HG02852 (cell line): Measurements from ENCODE around the gene ERH.
"Not testable (repeated sequence)": the region's sequence is repeated elsewhere in the genome, so short reads cannot be mapped to it uniquely, and the experiment has no call there.

Experiments used
- ATAC-seq: cut with Tn5 transposase; IDR thresholded peaks from one replicate; pipeline ENCODE4 v1.9.1; 2021; ENCODE audit warnings: mild to moderate bottlenecking, moderate library complexity; ENCODE audit not compliant: unreplicated experiment

The ERH gene

DNA sequence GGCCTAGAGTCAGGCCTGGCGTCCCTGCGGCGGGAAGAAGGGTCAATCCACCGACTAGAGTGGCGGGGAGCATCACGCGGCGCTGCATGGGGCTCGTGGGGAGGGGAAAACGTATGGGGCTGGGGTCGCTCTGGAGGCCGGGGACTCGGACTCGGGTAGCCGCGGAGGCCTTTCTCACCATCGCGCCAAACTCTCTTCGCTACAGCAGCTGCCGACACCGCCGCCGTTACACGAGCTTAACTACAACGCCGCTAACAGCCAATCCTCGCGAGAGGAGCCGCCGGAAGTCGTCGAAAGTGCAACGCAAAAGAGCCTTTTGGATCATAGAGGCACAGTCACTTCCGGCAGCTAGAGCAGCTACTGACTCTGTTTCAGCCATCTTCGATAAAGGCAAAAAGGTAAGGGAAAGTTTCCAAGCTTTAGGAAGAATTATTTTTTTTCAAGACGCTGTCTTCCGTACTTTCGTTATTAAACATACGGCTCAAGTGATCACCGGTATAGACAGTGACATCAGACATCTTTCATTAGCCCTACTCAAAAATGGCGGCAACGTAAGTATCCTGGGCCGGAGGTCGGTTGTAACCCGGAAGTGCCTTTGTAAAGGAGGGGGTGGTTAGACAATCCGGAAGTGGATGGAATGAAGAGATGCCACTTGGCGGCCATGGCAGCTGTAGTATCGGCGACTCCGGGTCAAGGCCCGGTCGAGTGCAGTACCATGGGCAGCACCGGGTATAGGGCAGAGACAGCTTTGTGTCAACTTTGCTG, at the start of gene ERH, which contains the start of gene SLC39A9:
Gene ERH, minus strand, starts transcription at position 247 of the 765 bp plus-strand sequence. Its CDS starts 66 bp downstream, at position 181.
Gene SLC39A9, plus strand, starts transcription at position 640 of the 765 bp plus-strand sequence. CDS start 678 bp downstream, outside the sequence.
- ATAC-seq, result peak; percentile 90

DNA sequence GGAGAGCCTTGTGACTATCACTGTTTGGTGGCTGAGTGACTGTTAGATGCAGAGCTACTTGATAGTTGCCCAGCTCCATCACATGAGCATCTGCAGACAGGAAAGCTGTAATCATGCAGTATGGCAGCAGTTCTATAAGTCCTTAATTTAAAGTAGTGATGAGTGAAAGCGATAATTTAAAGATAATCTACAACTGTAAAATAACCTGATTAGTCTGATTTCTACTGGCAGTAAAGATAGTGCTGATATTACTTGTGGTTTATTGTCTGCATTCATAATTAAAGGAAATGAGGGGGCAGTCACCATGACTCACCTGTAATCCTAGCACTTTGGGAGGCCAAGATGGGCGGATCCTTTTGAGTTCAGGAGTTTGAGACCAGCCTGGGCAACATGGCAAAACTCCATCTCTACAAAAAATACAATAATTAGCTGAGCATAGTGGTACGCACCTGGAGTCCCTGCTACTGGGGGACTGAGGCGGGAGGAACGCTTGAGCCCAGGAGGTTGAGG, 45.3 kb upstream of the ERH start:
- ATAC-seq, result no peak

DNA sequence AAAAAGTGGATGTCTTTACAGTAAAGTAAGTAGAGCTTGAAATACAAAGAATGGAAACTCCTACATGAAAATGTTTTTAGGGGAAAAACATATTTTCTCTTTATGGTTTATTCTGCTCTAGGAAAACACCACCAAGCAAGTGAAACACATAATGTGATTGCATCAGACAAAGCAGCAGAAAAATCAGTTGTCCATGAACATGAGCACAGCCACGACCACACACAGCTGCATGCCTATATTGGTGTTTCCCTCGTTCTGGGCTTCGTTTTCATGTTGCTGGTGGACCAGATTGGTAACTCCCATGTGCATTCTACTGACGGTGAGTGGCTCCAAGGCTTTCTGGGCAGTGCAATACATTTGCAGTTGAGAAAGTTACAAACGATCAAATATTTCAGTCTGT, 43.8 kb upstream of the ERH start:
- ATAC-seq, result no peak

DNA sequence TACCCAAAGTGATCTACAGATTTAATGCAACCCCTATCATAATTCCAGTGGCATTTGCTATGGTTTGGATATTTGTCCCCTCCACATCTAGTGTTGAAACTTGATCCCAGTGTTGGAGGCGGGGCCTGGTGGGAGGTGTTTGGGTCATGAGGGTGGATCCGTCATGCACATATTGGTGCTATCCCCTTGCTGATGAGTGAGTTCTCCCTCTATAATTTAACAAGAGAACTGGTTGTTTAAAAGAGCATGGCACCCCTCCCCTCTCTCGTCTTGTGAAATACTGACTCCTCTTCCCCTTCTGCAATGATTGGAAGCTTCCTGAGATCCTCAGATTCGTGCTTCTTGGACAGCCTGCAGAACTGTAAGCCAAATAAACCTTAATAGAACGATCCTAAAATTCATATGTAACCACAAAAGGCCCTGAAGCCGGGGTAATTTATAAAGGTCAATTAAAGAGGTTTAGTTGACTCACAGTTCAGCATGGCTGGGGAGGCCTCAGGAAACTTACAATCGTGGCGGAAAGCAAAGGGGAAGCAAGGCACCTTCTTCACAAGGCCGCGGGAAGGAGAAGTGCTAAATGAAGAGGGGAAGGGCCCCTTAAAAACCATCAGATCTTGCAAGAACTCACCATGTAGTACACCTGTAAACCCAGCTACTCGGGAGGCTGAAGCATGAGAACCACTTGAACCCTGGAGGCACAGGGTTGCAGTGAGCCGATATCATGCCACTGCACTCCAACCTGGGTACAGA, 41.6 kb upstream of the ERH start:
- ATAC-seq, result no peak

DNA sequence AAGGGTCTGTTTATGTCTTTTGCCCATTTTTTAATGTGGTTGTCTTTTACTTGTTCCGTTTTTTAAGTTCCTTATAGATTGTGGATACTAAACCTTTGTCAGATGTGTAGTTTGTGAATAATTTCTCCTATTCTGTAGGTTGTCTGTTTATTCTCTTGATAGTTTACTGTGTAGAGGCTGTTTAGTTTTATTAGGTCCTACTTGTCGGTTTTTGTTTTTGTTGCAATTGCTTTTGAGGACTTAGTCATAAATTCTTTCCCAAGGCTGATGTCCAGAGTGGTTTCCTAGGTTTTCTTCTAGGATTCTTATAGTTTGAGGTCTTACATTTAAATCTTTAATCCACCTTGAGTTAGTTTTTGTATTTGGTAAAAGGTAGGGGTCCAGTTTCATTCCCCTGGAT, 34.3 kb upstream of the ERH start:
- no peak for ATAC-seq

DNA sequence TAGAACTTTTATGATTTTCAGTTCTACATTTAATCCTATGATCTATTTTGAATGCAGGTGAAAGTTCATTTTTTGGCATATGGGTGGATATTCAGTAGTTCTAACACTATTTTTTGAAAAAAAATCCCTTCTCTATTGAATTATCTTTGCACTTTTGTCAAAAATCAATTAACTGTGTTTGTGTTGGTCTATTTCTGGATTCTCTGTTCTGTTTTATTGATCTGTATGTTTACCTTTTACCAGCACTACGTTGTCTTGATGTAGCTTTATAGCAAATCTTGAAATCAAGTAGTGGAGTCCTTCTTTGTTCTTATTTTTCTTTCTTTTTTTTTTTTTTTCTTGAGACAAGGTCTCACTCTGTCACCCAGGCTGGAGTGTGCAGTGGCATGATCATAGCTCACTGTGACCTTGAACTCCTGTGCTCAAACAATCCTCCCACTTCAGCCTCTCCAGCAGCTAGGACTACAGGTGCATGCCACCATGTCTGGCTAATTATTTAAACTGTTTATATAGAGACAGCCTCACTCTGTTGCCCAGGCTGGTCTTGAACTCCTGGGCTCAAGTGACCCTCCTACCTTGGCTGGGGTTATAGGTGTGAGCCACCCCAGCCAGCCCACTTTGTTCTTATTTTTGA, 32.3 kb upstream of the ERH start:
- ATAC-seq, result no peak

DNA sequence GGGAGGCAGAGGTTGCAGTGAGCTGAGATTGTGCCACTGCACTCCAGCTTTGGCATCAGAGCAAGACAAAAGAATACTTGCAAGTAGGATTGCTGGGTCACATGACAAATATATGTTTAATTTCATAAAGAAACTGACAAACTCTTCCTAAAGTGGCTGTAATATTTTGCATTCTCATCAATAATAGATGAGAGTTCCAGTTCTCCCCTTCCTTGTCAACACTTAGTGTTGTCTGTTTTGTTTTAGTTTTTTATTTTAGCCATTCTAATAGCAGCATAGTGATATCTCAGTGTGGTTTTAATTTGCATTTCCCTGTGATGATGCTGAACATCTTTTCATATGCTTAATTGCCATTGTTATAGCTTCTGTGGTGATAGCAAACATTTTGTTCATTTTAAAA, 31.5 kb upstream of the ERH start:
- no peak for ATAC-seq

DNA sequence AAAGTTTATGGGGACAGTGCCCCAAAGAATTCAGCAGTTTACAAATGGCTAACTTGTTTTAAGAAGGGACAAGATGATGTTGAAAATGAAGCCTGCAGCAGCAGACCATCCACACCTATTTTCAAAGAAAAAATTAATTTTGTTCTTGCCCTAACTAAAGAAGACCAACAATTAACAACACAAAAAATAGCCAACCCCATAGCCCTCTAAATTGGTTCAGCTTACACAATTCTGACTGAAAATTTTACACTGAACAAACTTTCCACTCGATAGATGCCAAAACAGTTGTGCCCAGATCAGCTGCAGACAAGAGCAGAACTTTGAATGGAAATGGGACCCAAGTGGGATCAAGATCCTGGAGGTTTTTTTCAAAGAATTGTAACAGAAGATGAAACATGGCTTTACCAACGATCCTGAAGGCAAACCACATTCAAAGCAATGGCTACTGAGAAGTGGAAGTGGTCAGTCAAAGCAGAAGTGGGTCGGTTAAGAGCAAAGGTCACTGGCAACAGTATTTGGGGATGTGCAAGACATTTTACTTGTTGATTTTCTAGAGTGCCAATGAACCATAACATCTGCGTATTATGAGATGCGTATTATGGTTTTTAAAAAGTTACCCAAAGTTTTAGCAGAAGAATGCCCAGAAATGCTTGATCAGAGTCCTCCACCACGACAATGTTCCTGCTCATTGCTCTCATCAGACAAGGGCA, 30.3 kb upstream of the ERH start:
- ATAC-seq, result no peak

DNA sequence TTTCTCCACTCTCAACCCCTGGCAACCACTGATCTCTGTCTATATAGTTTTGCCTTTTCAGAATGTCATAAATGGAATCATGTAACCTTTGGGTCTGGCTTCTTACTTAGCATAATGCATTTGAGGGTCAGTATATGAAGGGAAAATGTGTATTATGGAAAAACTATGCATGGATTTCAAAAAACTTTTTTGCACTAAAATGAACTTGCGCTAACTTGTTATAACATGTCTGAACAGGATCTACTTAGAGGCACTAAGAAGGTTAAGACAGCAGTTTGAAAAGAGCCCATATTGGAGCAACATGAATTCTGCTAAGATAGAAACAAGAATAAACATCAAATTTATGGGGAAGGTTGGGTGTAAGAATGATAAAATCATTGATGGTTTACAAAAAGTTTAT, 29.5 kb upstream of the ERH start:
- ATAC-seq, result no peak

DNA sequence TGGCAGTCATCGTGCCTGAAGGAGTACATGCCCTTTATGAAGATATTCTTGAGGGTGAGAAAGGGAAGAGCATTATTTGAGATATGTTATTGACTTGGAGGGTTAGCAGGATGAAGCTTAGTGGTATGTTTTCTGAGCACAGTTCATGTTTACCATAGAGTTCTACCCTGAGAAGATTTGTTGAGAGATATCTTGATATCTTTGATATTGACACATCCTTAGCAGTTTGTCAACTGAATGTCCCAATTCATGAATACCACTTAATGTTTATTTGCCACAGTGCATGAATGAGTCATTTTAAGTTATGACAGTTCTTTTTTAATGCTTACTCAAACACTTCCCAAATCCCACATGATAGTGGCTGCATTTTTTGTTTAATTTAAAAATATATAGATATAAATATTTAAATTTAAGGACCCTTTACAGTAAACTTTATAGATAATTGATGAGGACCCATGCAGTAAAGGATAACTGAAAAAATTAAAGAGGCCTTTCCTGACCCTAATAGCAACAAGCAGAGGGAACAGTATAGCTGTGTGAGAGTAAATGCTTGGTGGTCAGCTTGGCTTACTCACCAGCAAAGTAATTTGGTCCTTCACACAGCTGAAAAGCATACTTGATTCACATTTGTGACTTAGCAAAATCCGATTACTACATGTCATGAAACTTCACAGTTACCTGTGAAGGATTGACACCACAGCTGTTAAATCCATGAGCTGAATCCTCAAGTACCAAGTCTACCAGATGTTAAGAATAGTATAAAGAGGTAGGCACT, 26.2 kb upstream of the ERH start:
- ATAC-seq, result no peak

DNA sequence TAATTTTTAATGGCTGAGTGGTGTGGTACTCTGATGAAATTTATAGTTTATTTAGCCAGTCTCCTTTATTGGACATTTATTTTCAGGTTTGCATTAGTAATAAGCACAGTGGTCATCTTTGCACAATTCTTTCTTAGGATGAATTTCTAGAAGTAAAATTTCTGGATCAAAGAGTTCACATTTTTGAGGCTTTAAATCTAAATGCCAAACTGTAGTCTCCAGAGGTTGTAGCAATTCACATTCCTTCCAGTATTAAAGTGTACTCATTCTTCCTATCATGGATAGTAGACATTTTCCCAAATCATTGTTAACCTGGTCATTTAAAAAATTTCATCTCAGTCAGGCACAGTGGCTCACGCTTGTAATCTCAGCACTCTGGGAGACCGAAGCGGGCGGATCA, 25.2 kb upstream of the ERH start:
- ATAC-seq, result no peak

DNA sequence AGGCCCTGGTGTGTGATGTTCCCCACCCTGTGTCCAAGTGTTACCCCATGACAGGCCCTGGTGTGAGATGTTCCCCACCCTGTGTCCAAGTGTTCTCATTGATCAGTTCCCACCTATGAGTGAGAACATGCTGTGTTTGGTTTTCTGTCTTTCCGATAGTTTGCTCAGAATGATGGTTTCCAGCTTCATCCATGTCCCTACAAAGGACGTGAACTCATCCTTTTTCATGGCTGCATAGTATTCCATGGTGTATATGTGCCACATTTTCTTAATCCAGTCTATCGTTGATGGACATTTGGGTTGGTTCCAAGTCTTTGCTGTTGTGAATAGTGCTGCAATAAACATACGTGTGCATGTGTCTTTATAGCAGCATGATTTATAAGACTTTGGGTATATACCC, 18.0 kb upstream of the ERH start:
- ATAC-seq, result not testable (repeated sequence)

DNA sequence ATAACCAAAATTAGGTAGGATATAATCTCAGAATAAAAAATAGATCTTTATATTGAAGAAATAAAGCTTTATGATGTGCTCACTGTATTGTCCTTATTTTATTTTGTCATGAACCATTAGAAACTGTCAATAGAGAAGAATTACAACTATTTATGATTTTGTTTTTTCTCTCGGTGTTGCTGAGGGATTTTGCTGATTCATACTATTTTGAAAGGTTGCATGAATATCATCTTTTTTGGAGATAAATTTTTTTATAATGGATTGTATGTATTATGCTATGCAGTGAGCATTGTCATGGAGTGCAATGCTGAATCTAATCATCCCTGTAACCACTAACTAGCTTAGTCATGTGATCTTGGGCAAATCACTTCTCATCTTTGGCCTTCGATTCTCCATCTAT, 15.4 kb upstream of the ERH start:
- no peak for ATAC-seq

DNA sequence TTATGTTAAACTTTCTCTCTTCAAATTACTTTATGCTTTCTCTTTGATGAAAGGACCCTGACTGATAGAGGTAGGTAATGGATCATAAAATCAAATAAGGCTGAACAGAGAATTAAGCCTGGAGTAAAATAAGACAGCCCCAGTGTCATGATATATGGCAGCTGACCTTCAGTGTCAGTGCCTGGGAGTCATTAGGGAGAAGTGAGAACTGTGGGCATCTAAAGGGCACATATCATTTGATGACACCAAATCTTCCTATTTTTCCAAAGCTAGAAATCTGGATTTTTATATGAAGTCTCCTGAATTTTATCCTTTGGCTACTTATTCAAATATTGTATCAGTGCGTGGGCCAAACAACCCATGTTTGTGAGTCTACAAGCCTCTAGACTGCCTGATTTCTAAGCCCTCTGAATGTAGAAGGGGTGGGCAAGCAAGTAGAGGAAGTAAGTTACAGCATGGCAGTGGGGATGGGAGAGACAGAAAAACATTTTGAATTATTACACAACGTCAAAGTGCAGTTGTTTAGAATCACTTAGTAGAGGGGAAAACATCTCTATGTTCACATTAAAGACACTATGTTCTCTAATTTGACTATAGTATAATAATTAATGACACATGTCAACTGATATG, 10.3 kb upstream of the ERH start:
- no peak for ATAC-seq

DNA sequence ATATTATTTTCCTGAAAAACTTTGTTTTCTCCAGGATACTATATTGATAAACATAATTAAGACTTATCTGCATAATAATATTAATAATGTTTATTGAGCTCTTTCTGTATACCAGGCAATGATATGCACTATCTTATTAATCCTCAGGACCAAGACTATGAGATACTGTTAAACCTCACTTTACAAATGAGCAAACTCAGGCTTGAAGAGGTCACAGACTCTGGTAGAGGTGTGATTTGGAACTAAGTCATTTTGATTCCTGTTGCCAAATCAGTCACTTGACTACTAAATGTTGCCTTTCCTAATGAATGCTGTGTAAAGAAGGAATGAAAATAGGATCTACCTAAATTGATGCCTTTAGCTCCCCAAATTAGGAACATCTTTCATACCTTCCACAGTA, 7.7 kb upstream of the ERH start:
- ATAC-seq, result no peak

DNA sequence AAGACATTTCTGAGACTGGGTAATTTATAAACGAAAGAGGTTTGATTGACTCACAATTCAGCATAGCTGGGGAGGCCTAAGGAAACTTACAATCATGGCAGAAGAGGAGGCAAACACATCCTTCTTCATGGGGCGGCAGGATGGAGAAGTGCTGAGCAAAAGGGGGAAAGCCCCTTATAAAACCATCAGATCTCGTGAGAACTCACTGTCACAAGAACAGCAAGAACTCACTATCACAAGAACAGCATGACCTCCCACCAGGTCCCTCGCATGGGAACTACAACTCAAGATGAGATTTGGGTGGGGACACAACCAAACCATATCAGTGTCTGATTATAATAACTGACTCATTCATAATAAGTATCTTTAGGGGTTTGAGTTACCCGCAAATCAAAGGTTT, 6.8 kb upstream of the ERH start:
- ATAC-seq, result no peak

DNA sequence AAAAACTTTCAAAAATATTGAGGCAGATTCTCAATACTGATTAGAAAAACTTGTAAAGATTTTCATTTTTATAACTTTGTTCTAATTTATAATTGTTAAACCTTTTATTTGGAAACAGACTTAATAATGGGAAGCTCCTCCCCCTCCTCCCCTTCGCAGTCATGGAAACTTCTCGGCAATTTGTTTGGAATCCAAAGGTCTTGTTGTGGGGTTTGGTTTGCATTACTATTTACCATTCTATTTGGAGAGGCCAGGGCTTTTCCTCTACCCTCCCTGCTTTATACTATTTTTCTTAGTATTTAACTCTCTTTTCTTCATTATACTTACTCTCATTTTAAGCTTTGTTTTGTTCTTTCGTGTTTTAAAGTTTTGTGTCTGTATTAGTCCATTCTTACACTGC, 6.4 kb upstream of the ERH start:
- ATAC-seq, result no peak

DNA sequence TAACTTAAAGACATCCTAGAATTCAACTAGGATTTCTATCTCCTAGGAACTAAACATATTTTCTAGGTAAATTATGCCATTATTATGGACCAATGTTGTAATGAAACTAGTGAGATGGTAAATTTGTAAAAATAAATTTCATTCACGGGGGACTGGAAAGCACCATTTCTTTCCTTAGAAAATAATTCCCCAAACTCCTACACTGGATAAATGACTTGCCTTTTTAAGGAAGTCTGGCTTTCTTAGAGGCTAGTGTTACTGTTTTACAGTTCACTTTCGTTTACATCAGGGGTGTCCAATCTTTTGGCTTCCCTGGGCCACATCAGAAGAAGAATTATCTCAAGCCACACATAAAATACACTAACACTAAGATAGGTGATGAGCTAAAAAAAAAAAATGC, 3.7 kb upstream of the ERH start:
- ATAC-seq, result no peak

DNA sequence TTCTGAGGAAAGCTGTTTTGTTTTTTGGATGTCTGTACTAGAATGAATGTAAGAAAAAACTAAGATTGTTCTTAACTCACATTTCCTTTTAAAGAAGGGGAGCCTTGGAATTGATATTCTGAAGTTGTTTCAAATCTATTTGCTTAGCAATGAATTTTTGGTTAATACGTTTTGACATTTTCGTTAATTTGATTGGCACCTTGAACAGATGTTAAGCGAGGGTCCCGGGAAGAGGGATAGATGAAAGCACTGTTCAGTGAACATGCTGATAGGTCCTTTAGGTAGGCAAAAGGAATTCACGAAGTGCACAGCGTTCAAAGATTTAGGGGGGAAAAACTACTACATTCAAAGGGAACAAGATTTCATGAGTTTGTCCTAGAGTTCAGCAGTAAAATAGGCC, 2.1 kb upstream of the ERH start:
- no peak for ATAC-seq

DNA sequence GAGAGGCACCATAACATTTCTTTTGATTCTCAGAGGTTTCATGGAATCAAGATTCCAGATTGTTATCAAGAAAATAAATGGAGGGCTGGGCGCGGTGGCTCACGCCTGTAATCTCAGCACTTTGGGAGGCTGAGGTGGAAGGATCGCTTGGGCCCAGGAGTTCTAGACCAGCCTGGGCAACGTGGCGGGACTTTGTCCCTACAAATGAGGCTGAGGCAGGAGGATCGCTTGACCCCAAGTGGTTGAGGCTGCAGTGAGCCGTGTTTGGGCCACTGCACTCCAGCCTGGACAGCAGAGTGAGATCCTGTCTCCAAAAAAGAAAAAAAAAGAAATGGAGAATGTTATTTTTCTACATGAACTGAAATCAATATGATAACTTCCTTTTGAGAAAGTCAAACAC, 1.7 kb upstream of the ERH start:
- ATAC-seq, result no peak
